Uterus (tissue), 4 donors: ENCODE results near the gene ZNF669. TPM values are rescaled to one million over a fixed set of nuclear protein-coding genes. Genes with fewer than 3 reads are reported as not detected.

Experiments
- DNase-seq, 2 donors: peaks; one replicate each; pipeline ENCODE4 v3.0.0-alpha.2; 2019 to 2020
- H3K27ac ChIP-seq, 2 donors: fragments of 200-600 bp; sonication (generic); 1 replicate in 1 of 2; 2 replicates in 1 of 2; pipeline ENCODE4 v1.5.1; 2016 to 2018
- H3K27me3 ChIP-seq, 2 donors: fragments of 200-600 bp; sonication (generic); one replicate each; pipeline ENCODE4 v1.5.1; 2018 to 2019; ENCODE audit warnings: control low read depth in 1 of 2
- H3K36me3 ChIP-seq, 2 donors: fragments of 200-600 bp; sonication (generic); one replicate each; pipeline ENCODE4 v1.5.1; 2019; ENCODE audit warnings: control low read depth in 1 of 2
- H3K4me1 ChIP-seq, 2 donors: fragments of 200-600 bp; sonication (generic); one replicate each; pipeline ENCODE4 v1.5.1; 2018 to 2019; ENCODE audit warnings: control low read depth in 1 of 2
- H3K4me3 ChIP-seq, 2 donors: fragments of 200-600 bp; sonication (generic); 1 replicate in 1 of 2; 2 replicates in 1 of 2; pipeline ENCODE4 v1.5.1; 2018 to 2019; ENCODE audit warnings: mild to moderate bottlenecking in 1 of 2
- H3K9me3 ChIP-seq, 2 donors: fragments of 200-600 bp; sonication (generic); one replicate each; pipeline ENCODE4 v1.5.1; 2019; ENCODE audit warnings: control low read depth in 1 of 2
- POLR2A ChIP-seq, 2 donors: fragments of 450-650 bp; IDR thresholded peaks; one replicate each; pipeline ENCODE4 v1.6.1; 2016; ENCODE audit warnings: antibody characterized with exemption in 2 of 2, mild to moderate bottlenecking in 1 of 2, moderate library complexity in 1 of 2
- intact Hi-C: fragments of 100-400 bp; cut with DNase I; formaldehyde crosslinking; loops from one replicate; pipeline ENCODE4 v1.15.1; 2023; ENCODE audit warnings: low total_unique reads
- total RNA-seq, 4 donors: library from RNA; depleted of rRNA in 3 of 4; stranded (reverse); fragments of >200 nt in 3 of 4; gene quantifications; one replicate each; pipeline versions ENCODE4 v1.1.0 to v1.2.4, GENCODE V29; 2014 to 2023
- TF ChIP-seq, protein P1 (sequence below), 4 experiments: fragments of 200-600 bp in 2 of 4; fragments of 450-650 bp in 2 of 4; sonication (generic) in 2 of 4; IDR thresholded peaks; one replicate each; pipeline ENCODE4 v1.5.1; 2016 to 2019; ENCODE audit warnings: antibody characterized with exemption in 4 of 4, mild to moderate bottlenecking in 2 of 4, moderate library complexity in 1 of 4
- donor health status: DM: yes; HTN: yes; CAD: no.

Gene ZNF669
- total RNA-seq, 4 donors from 2014 or later, result 2.3 to 25.0 (median 14.8) TPM

DNA sequence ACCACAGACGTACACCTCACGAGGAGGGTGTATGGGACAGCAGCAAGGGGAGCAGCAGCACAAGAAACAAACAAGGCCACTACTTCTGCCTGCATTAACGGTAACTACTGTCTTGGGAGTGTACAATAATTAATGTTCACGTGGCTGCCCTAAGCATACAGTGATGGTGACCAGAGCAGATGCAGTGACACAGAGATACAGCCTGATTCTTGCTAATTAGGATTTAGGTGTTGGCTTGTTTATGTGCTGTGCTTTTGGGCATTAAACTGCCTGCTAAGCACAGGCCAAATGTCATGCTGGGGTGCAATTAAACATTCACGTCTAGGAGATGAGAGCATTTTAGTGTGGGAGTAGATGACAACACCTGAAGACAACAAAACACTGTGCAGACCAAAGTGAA is 7.2 kb downstream of the ZNF669 start:
- Histone ChIP-seq H3K9me3 (no peaks in the 10 kb centered on the region), H3K27me3 (no peaks in the 10 kb centered on the region), H3K36me3 (no peaks in the 10 kb centered on the region), H3K27ac (no peak overlapping the region), H3K4me1 (no peaks in the 10 kb centered on the region), H3K4me3 (no peak overlapping the region)
- no peak for DNase-seq
- intact Hi-C loops, result no loop called here
- TF ChIP-seq POLR2A (IDR thresholded peaks at IDR 0.05), result no peak
- TF ChIP-seq, protein P1, sequence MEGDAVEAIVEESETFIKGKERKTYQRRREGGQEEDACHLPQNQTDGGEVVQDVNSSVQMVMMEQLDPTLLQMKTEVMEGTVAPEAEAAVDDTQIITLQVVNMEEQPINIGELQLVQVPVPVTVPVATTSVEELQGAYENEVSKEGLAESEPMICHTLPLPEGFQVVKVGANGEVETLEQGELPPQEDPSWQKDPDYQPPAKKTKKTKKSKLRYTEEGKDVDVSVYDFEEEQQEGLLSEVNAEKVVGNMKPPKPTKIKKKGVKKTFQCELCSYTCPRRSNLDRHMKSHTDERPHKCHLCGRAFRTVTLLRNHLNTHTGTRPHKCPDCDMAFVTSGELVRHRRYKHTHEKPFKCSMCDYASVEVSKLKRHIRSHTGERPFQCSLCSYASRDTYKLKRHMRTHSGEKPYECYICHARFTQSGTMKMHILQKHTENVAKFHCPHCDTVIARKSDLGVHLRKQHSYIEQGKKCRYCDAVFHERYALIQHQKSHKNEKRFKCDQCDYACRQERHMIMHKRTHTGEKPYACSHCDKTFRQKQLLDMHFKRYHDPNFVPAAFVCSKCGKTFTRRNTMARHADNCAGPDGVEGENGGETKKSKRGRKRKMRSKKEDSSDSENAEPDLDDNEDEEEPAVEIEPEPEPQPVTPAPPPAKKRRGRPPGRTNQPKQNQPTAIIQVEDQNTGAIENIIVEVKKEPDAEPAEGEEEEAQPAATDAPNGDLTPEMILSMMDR (IDR thresholded peaks at IDR 0.05), result no peak

DNA sequence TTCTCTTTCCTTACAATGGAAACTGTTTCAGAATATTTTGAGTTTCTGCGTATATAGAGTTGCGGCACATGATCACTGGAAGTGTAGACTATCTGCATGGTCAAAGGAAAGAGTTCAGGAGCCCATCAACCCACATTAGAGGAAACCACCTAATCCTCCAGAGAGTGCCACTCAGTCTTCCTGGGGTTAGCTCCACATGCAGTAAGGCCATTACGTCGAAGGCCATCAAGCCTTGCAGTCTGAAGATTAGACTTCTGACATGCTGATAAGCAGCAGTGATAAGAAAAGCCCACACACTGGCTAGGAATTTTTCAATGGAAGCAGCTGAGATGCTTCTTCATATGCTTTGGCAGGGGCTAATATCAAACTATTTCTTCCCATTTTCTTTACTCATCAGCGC is 7.6 kb downstream of the ZNF669 start:
- Histone ChIP-seq H3K4me3 (no peak overlapping the region), H3K36me3 (no peaks in the 10 kb centered on the region), H3K27ac (no peak overlapping the region), H3K9me3 (no peaks in the 10 kb centered on the region), H3K4me1 (no peaks in the 10 kb centered on the region), H3K27me3 (no peaks in the 10 kb centered on the region)
- no peak for DNase-seq
- intact Hi-C loops, result no loop called here
- TF ChIP-seq, protein P1 (IDR thresholded peaks at IDR 0.05), result no peak
- no peak for TF ChIP-seq POLR2A (IDR thresholded peaks at IDR 0.05)

GRCh38 chr1:247096112-247096511 is 8.0 kb downstream of the ZNF669 start:
- Histone ChIP-seq H3K27ac (no peak overlapping the region), H3K4me1 (no peaks in the 10 kb centered on the region), H3K9me3 (no peaks in the 10 kb centered on the region), H3K4me3 (no peak overlapping the region), H3K36me3 (no peaks in the 10 kb centered on the region), H3K27me3 (no peaks in the 10 kb centered on the region)
- intact Hi-C loops, result no loop called here
- no peak for TF ChIP-seq POLR2A (IDR thresholded peaks at IDR 0.05)
- TF ChIP-seq, protein P1 (IDR thresholded peaks at IDR 0.05), result no peak
- DNase-seq, result no peak

DNA sequence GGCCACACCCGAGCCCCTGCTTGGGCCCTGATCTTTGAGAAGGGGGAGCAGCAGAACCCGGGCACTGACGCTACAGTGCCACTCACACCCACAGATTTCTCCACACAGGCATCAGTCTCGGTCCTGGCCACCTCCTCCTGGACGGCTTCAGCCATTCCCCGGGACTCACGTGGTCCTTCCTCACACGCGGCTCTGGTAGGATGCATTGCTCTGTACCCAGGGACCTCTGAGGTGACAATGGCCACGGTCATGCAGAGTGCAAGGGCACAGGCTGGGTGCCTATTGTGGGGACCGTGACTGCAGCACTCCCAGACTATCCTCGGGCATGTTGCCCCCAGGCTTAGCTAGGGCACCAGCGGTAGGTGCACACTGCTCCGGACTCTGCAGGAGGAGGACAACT is 13.7 kb downstream of the ZNF669 start:
- Histone ChIP-seq H3K36me3 (no peaks in the 10 kb centered on the region), H3K27ac (no peak overlapping the region), H3K4me1 (no peaks in the 10 kb centered on the region), H3K4me3 (no peak overlapping the region), H3K9me3 (no peaks in the 10 kb centered on the region), H3K27me3 (no peaks in the 10 kb centered on the region)
- DNase-seq, result no peak
- TF ChIP-seq, protein P1 (IDR thresholded peaks at IDR 0.05), result no peak
- no peak for TF ChIP-seq POLR2A (IDR thresholded peaks at IDR 0.05)
- intact Hi-C loops, result no loop called here

GRCh38 chr1:247089616-247090375 is 14.4 kb downstream of the ZNF669 start:
- Histone ChIP-seq H3K4me3 (no peak overlapping the region), H3K36me3 (no peaks in the 10 kb centered on the region), H3K27me3 (no peaks in the 10 kb centered on the region), H3K9me3 (no peaks in the 10 kb centered on the region), H3K27ac (no peak overlapping the region), H3K4me1 (no peaks in the 10 kb centered on the region)
- no peak for TF ChIP-seq POLR2A (IDR thresholded peaks at IDR 0.05)
- intact Hi-C loops, result no loop called here
- no peak for DNase-seq
